A549 (cell line): ENCODE data around the gene OSCAR. TPM values are rescaled to one million over a fixed set of nuclear protein-coding genes. Genes with fewer than 3 reads are reported as not detected.

Experiments used
- BHLHE40 ChIP-seq: IDR thresholded peaks from 2 replicates; pipeline ENCODE4 v1.6.1; 2012; ENCODE audit warnings: low read depth, low read length, inconsistent platforms
- CBX2 ChIP-seq: fragments of 200-600 bp; sonication (generic); IDR thresholded peaks from 2 replicates; pipeline ENCODE4 v1.6.1; 2016; ENCODE audit warnings: low read depth, mild to moderate bottlenecking, borderline replicate concordance
- CHD2 ChIP-seq: fragments of 150-350 bp; IDR thresholded peaks from 2 replicates; pipeline ENCODE4 v1.6.1; 2014; ENCODE audit warnings: low read length; ENCODE audit not compliant: partially characterized antibody
- EP300 ChIP-seq, 2 experiments: fragments of >200 bp; sonication (Bioruptor Twin); formaldehyde crosslinking; IDR thresholded peaks; 2 replicates in 1 of 2; 3 replicates in 1 of 2; pipeline ENCODE4 v1.6.1; 2016 to 2017
- FOSB ChIP-seq: fragments of 250-450 bp; sonication (Bioruptor Pico); IDR thresholded peaks from 2 replicates; pipeline ENCODE4 v1.5.0; 2020; ENCODE audit warnings: mild to moderate bottlenecking, moderate library complexity
- FOXS1 ChIP-seq: fragments of 250-450 bp; sonication (Bioruptor Pico); IDR thresholded peaks from 2 replicates; pipeline ENCODE4 v1.5.0; 2020; ENCODE audit warnings: mild to moderate bottlenecking, moderate library complexity
- HEYL ChIP-seq: fragments of 250-450 bp; sonication (Bioruptor Pico); IDR thresholded peaks from 2 replicates; pipeline ENCODE4 v1.8.0; 2021; ENCODE audit warnings: mild to moderate bottlenecking, moderate library complexity
- HOXA7 ChIP-seq: fragments of 250-450 bp; sonication (Bioruptor Pico); IDR thresholded peaks from 2 replicates; pipeline ENCODE4 v1.5.0; 2020; ENCODE audit warnings: mild to moderate bottlenecking, moderate library complexity
- HOXB13 ChIP-seq: fragments of 250-450 bp; sonication (Bioruptor Pico); IDR thresholded peaks from 2 replicates; pipeline ENCODE4 v1.5.0; 2020; ENCODE audit warnings: low read depth, mild to moderate bottlenecking, moderate library complexity
- KDM5A ChIP-seq: fragments of 200-600 bp; sonication (generic); IDR thresholded peaks from 2 replicates; pipeline ENCODE4 v1.6.1; 2016; ENCODE audit warnings: antibody characterized with exemption, mild to moderate bottlenecking
- MYC ChIP-seq: IDR thresholded peaks from 2 replicates; pipeline ENCODE4 v1.6.1; 2012; ENCODE audit warnings: mild to moderate bottlenecking, inconsistent platforms, low read length, improper control_type of control experiment, borderline replicate concordance
- NFE2L2 ChIP-seq: fragments of 150-350 bp; conservative IDR thresholded peaks from 2 replicates; pipeline ENCODE4 v1.6.1; 2014; ENCODE audit warnings: low read length
- PHF8 ChIP-seq: fragments of 200-600 bp; sonication (generic); IDR thresholded peaks from 2 replicates; pipeline ENCODE4 v1.6.1; 2016; ENCODE audit warnings: low read depth, mild to moderate bottlenecking, antibody characterized with exemption, moderate library complexity, borderline replicate concordance
- POLR2A ChIP-seq: IDR thresholded peaks from 2 replicates; pipeline ENCODE4 v1.6.1; 2012; ENCODE audit warnings: mild to moderate bottlenecking, low read length
- POLR2AphosphoS2 ChIP-seq: conservative IDR thresholded peaks from 2 replicates; pipeline ENCODE4 v1.6.1; 2012; ENCODE audit warnings: low read length, improper control_type of control experiment, inconsistent platforms
- RARB ChIP-seq: fragments of 250-450 bp; sonication (Bioruptor Pico); IDR thresholded peaks from 2 replicates; pipeline ENCODE4 v1.8.0; 2021; ENCODE audit warnings: mild to moderate bottlenecking, moderate library complexity
- RFX5 ChIP-seq: fragments of 450-650 bp; IDR thresholded peaks from 2 replicates; pipeline ENCODE4 v1.7.1; 2014; ENCODE audit warnings: antibody characterized with exemption, mild to moderate bottlenecking, moderate library complexity
- SREBF2 ChIP-seq: fragments of 450-650 bp; IDR thresholded peaks from 2 replicates; pipeline ENCODE4 v1.6.1; 2014; ENCODE audit warnings: mild to moderate bottlenecking, moderate library complexity
- TFCP2L1 ChIP-seq: fragments of 250-450 bp; sonication (Bioruptor Pico); IDR thresholded peaks from 2 replicates; pipeline ENCODE4 v1.5.0; 2021; ENCODE audit warnings: mild to moderate bottlenecking
- TP53 ChIP-seq: fragments of 250-450 bp; sonication (Bioruptor Pico); IDR thresholded peaks from 2 replicates; pipeline ENCODE4 v1.5.0; 2021; ENCODE audit warnings: mild to moderate bottlenecking, moderate library complexity
- ZFP36 ChIP-seq: fragments of 450-650 bp; IDR thresholded peaks from 2 replicates; pipeline ENCODE4 v1.6.1; 2014; ENCODE audit warnings: borderline replicate concordance; ENCODE audit not compliant: partially characterized antibody
- ZNF302 ChIP-seq: fragments of 250-450 bp; sonication (Bioruptor Pico); IDR thresholded peaks from 2 replicates; pipeline ENCODE4 v1.9.0; 2021; ENCODE audit warnings: inconsistent platforms, mild to moderate bottlenecking, moderate library complexity
- ZSCAN20 ChIP-seq: fragments of 250-450 bp; sonication (Bioruptor Pico); IDR thresholded peaks from 2 replicates; pipeline ENCODE4 v1.8.0; 2022; ENCODE audit warnings: mild to moderate bottlenecking, moderate library complexity
- polyA plus RNA-seq, 4 experiments: library from polyadenylated mRNA; depleted of rRNA in 3 of 4; stranded (reverse); fragments of >200 nt; fragmentation: RNase III in 1 of 4; extraction: RNeasy Plus Mini Kit Qiagen cat#74134 plus additional on column Dnase treatment in 1 of 4; gene quantifications; 2 replicates in 3 of 4; 3 replicates in 1 of 4; pipeline ENCODE4 v1.2.3, GENCODE V29; 2011 to 2017
- TF ChIP-seq, protein P1 (sequence below): fragments of 250-450 bp; sonication (Bioruptor Pico); IDR thresholded peaks from 2 replicates; pipeline ENCODE4 v1.5.0; 2021; ENCODE audit warnings: mild to moderate bottlenecking, moderate library complexity, borderline replicate concordance
- TF ChIP-seq, protein P2 (sequence below): IDR thresholded peaks from 2 replicates; pipeline ENCODE4 v1.6.1; 2012
- TF ChIP-seq, protein P3 (sequence below): IDR thresholded peaks from 2 replicates; pipeline ENCODE4 v1.6.1; 2012
- TF ChIP-seq, protein P4 (sequence below): fragments of 200-600 bp; sonication (generic); IDR thresholded peaks from 2 replicates; pipeline ENCODE4 v1.6.1; 2016; ENCODE audit warnings: antibody characterized with exemption, mild to moderate bottlenecking, moderate library complexity
- TF ChIP-seq, protein P5 (sequence below): fragments of 250-450 bp; sonication (Bioruptor Pico); IDR thresholded peaks from 2 replicates; pipeline ENCODE4 v1.5.0; 2020; ENCODE audit warnings: low read depth, mild to moderate bottlenecking, moderate library complexity
- TF ChIP-seq, protein P6 (sequence below): fragments of >200 bp; sonication (Bioruptor Twin); formaldehyde crosslinking; IDR thresholded peaks from 3 replicates; pipeline ENCODE4 v1.6.1; 2016

OSCAR gene
- polyA plus RNA-seq, 2 of the 4 experiments (the other 2 are of a cell fraction), result 0.26 to 0.28 TPM

DNA sequence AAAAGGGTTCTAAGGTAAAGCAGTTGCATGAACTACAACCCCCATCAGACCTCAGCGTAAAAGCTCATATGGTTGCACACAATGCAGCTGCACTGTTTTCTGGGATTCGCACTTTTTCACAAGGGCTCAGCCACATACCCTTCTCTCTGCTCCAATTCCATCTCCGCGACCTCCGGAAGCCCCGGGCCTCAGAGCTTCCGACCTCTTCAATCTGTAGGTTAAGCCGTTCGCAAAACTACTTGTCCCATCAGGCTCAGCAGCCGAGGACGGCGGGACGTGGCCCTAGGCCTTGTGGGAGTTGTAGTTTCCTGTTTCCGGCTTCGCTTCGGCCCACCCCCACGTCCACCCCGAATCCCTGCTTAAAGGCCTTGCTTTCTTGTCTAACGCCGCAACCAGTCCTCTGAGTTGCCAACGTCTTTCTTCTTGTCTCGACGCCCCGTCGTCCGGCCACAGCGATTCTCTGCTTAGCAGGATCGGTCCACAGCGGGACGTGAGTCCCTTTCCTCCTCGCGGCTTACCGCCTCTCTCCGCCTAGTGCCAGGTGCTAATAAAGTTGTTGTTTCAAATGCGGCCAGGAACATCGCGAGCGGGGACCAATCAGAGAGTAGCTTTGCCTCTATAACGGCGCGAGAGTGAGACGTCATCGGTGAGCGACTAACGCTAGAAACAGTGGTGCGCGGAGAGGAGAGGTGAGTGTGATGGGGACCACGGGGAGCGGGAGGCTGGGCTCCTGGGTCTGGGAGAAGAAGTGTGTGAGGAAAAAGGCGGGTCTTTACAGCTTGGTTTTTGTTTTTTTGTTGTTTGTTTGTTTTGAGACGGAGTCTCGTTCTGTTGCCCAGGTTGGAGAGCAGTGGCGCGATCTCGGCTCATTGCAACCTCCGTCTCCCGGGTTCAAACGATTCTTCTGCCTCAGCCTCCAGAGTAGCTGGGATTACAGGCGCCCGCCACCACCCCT is 14.8 kb upstream of the OSCAR start, which contains the start of the genes PRPF31 and TFPT (continued):
- TF ChIP-seq ZFP36 (no peak), PHF8 (peak; percentile 88; the same call in 1 of the 2 replicates), TFCP2L1 (CRISPR knock-in tag) (0 out of 2 replicates have a peak, but pooled peaks have one; percentile 51), EP300 (IDR thresholded peaks at IDR 0.05) (no peak), RARB (CRISPR knock-in tag) (no peak), BHLHE40 (no peak), SREBF2 (no peak), FOSB (CRISPR knock-in tag) (no peak), POLR2A (peak; percentile 78), RFX5 (peak; percentile 73; the same call in 1 of the 2 replicates), KDM5A (peak; percentile 96), HOXA7 (no peak), TP53 (CRISPR knock-in tag) (0 out of 2 replicates have a peak, but pooled peaks have one; percentile 17), FOXS1 (CRISPR knock-in tag) (peak; percentile 40; the same call in 1 of the 2 replicates), HOXB13 (CRISPR knock-in tag) (no peak), ZSCAN20 (CRISPR knock-in tag) (no peak), HEYL (CRISPR knock-in tag) (no peak), CBX2 (no peak), MYC (peak; percentile 88), POLR2AphosphoS2 (no peak), ZNF302 (CRISPR knock-in tag) (no peak), NFE2L2 (no peak), CHD2 (peak; percentile 67)
- TF ChIP-seq, protein P1, sequence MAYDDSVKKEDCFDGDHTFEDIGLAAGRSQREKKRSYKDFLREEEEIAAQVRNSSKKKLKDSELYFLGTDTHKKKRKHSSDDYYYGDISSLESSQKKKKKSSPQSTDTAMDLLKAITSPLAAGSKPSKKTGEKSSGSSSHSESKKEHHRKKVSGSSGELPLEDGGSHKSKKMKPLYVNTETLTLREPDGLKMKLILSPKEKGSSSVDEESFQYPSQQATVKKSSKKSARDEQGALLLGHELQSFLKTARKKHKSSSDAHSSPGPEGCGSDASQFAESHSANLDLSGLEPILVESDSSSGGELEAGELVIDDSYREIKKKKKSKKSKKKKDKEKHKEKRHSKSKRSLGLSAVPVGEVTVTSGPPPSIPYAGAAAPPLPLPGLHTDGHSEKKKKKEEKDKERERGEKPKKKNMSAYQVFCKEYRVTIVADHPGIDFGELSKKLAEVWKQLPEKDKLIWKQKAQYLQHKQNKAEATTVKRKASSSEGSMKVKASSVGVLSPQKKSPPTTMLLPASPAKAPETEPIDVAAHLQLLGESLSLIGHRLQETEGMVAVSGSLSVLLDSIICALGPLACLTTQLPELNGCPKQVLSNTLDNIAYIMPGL (CRISPR knock-in tag), result no peak; the same call in 1 of the 2 replicates
- TF ChIP-seq, protein P2, sequence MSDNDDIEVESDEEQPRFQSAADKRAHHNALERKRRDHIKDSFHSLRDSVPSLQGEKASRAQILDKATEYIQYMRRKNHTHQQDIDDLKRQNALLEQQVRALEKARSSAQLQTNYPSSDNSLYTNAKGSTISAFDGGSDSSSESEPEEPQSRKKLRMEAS, result peak; percentile 98
- TF ChIP-seq, protein P3, sequence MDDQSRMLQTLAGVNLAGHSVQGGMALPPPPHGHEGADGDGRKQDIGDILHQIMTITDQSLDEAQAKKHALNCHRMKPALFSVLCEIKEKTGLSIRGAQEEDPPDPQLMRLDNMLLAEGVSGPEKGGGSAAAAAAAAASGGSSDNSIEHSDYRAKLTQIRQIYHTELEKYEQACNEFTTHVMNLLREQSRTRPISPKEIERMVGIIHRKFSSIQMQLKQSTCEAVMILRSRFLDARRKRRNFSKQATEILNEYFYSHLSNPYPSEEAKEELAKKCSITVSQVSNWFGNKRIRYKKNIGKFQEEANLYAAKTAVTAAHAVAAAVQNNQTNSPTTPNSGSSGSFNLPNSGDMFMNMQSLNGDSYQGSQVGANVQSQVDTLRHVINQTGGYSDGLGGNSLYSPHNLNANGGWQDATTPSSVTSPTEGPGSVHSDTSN, result no peak; the same call in none of the 2 replicates
- TF ChIP-seq, protein P4, sequence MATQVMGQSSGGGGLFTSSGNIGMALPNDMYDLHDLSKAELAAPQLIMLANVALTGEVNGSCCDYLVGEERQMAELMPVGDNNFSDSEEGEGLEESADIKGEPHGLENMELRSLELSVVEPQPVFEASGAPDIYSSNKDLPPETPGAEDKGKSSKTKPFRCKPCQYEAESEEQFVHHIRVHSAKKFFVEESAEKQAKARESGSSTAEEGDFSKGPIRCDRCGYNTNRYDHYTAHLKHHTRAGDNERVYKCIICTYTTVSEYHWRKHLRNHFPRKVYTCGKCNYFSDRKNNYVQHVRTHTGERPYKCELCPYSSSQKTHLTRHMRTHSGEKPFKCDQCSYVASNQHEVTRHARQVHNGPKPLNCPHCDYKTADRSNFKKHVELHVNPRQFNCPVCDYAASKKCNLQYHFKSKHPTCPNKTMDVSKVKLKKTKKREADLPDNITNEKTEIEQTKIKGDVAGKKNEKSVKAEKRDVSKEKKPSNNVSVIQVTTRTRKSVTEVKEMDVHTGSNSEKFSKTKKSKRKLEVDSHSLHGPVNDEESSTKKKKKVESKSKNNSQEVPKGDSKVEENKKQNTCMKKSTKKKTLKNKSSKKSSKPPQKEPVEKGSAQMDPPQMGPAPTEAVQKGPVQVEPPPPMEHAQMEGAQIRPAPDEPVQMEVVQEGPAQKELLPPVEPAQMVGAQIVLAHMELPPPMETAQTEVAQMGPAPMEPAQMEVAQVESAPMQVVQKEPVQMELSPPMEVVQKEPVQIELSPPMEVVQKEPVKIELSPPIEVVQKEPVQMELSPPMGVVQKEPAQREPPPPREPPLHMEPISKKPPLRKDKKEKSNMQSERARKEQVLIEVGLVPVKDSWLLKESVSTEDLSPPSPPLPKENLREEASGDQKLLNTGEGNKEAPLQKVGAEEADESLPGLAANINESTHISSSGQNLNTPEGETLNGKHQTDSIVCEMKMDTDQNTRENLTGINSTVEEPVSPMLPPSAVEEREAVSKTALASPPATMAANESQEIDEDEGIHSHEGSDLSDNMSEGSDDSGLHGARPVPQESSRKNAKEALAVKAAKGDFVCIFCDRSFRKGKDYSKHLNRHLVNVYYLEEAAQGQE, result peak; percentile 61
- TF ChIP-seq, protein P5, sequence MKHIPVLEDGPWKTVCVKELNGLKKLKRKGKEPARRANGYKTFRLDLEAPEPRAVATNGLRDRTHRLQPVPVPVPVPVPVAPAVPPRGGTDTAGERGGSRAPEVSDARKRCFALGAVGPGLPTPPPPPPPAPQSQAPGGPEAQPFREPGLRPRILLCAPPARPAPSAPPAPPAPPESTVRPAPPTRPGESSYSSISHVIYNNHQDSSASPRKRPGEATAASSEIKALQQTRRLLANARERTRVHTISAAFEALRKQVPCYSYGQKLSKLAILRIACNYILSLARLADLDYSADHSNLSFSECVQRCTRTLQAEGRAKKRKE, result no peak
- TF ChIP-seq, protein P6, sequence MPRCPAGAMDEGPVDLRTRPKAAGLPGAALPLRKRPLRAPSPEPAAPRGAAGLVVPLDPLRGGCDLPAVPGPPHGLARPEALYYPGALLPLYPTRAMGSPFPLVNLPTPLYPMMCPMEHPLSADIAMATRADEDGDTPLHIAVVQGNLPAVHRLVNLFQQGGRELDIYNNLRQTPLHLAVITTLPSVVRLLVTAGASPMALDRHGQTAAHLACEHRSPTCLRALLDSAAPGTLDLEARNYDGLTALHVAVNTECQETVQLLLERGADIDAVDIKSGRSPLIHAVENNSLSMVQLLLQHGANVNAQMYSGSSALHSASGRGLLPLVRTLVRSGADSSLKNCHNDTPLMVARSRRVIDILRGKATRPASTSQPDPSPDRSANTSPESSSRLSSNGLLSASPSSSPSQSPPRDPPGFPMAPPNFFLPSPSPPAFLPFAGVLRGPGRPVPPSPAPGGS, result no peak; the same call in none of the 3 replicates
